Liver (tissue), 9 donors: Measurements from ENCODE around the gene KLK7. TPM values are rescaled to one million over a fixed set of nuclear protein-coding genes. Genes with fewer than 3 reads are reported as not detected.

Source experiments
- DNase-seq: peaks from one replicate; pipeline ENCODE4 v3.0.0-alpha.2; 2017; ENCODE audit warnings: low spot score
- H3K27ac ChIP-seq, 2 donors: one replicate each; pipeline ENCODE4 v1.7.0; 2013; ENCODE audit warnings: inconsistent platforms in 2 of 2, low read length in 2 of 2, control low read depth in 1 of 2, low read depth in 1 of 2, mild to moderate bottlenecking in 1 of 2
- H3K27me3 ChIP-seq, 4 donors: one replicate each; pipeline versions ENCODE4 v1.6.1 to v1.7.0; 2013; ENCODE audit warnings: low read length in 3 of 4, inconsistent platforms in 1 of 4, mild to moderate bottlenecking in 1 of 4, moderate library complexity in 1 of 4; ENCODE audit not compliant: control insufficient read depth in 4 of 4, insufficient read depth in 4 of 4
- H3K36me3 ChIP-seq, 4 donors: one replicate each; pipeline versions ENCODE4 v1.6.1 to v1.7.0; 2013; ENCODE audit warnings: low read length in 3 of 4, mild to moderate bottlenecking in 3 of 4, low read depth in 1 of 4, moderate library complexity in 1 of 4; ENCODE audit not compliant: control insufficient read depth in 4 of 4, insufficient read depth in 3 of 4
- H3K4me1 ChIP-seq, 4 donors: one replicate each; pipeline versions ENCODE4 v1.6.1 to v1.7.0; 2013; ENCODE audit warnings: low read length in 3 of 4, mild to moderate bottlenecking in 3 of 4, moderate library complexity in 1 of 4; ENCODE audit not compliant: control insufficient read depth in 4 of 4, insufficient read depth in 4 of 4
- H3K4me3 ChIP-seq, 3 donors: one replicate each; pipeline versions ENCODE4 v1.6.1 to v1.7.0; 2013; ENCODE audit warnings: low read length in 3 of 3, control low read depth in 1 of 3, low read depth in 1 of 3, mild to moderate bottlenecking in 1 of 3
- H3K9ac ChIP-seq, 2 donors: one replicate each; pipeline ENCODE4 v1.7.0; 2013; ENCODE audit warnings: low read length in 2 of 2, mild to moderate bottlenecking in 2 of 2, moderate library complexity in 2 of 2, control low read depth in 1 of 2, low read depth in 1 of 2
- H3K9me3 ChIP-seq, 4 donors: one replicate each; pipeline versions ENCODE4 v1.6.1 to v1.7.0; 2013; ENCODE audit warnings: low read length in 3 of 4; ENCODE audit not compliant: control insufficient read depth in 4 of 4
- ATF3 ChIP-seq: IDR thresholded peaks from 2 replicates; pipeline ENCODE4 v1.6.1; 2016; ENCODE audit warnings: antibody characterized with exemption
- EGR1 ChIP-seq, 2 donors: IDR thresholded peaks; 2 replicates each; pipeline ENCODE4 v1.6.1; 2016 to 2018; ENCODE audit warnings: antibody characterized with exemption in 2 of 2, low read depth in 2 of 2
- FOXA1 ChIP-seq: IDR thresholded peaks from 2 replicates; pipeline ENCODE4 v1.6.1; 2016; ENCODE audit warnings: antibody characterized with exemption
- FOXA2 ChIP-seq: IDR thresholded peaks from 2 replicates; pipeline ENCODE4 v1.6.1; 2016; ENCODE audit warnings: antibody characterized with exemption
- GABPA ChIP-seq, 2 donors: IDR thresholded peaks in 1 of 2; conservative IDR thresholded peaks in 1 of 2; 2 replicates each; pipeline ENCODE4 v1.6.1; 2016; ENCODE audit warnings: antibody characterized with exemption in 2 of 2, mild to moderate bottlenecking in 1 of 2, moderate library complexity in 1 of 2
- HNF4A ChIP-seq, 2 donors: conservative IDR thresholded peaks; 2 replicates each; pipeline ENCODE4 v1.6.1; 2016; ENCODE audit warnings: antibody characterized with exemption in 2 of 2, mild to moderate bottlenecking in 2 of 2
- HNF4G ChIP-seq: IDR thresholded peaks from 2 replicates; pipeline ENCODE4 v1.6.1; 2016; ENCODE audit warnings: antibody characterized with exemption
- JUND ChIP-seq, 2 donors: IDR thresholded peaks; 2 replicates each; pipeline ENCODE4 v1.6.1; 2016; ENCODE audit warnings: antibody characterized with exemption in 2 of 2
- NR2F2 ChIP-seq: IDR thresholded peaks from 2 replicates; pipeline ENCODE4 v1.6.1; 2016; ENCODE audit warnings: antibody characterized with exemption
- RAD21 ChIP-seq, 2 donors: IDR thresholded peaks; 2 replicates each; pipeline ENCODE4 v1.6.1; 2016; ENCODE audit warnings: antibody characterized with exemption in 2 of 2, mild to moderate bottlenecking in 2 of 2
- RXRA ChIP-seq, 2 donors: IDR thresholded peaks; 2 replicates each; pipeline ENCODE4 v1.6.1; 2017 to 2018; ENCODE audit warnings: antibody characterized with exemption in 2 of 2, mild to moderate bottlenecking in 1 of 2
- SP1 ChIP-seq: IDR thresholded peaks from 2 replicates; pipeline ENCODE4 v1.6.1; 2018; ENCODE audit warnings: antibody characterized with exemption, mild to moderate bottlenecking
- TAF1 ChIP-seq: conservative IDR thresholded peaks from 2 replicates; pipeline ENCODE4 v1.6.1; 2016; ENCODE audit warnings: antibody characterized with exemption, mild to moderate bottlenecking
- YY1 ChIP-seq: IDR thresholded peaks from 2 replicates; pipeline ENCODE4 v1.6.1; 2016; ENCODE audit warnings: antibody characterized with exemption, mild to moderate bottlenecking
- WGBS: extraction: QIAGEN DNeasy Blood & Tissue Kit; methylation state at CpG from one replicate; pipeline ENCODE4 v1.1.7; 2013; 5-methylcytosine and 5-hydroxymethylcytosine counted together
- polyA plus RNA-seq, 2 donors: library from polyadenylated mRNA; stranded (reverse) in 1 of 2; unstranded in 1 of 2; fragments of 200-250 nt in 1 of 2; fragments of >200 nt in 1 of 2; fragmentation: Nextera tagmentation in 1 of 2; extraction: Ambion mirVana in 1 of 2; gene quantifications; one replicate each; pipeline versions ENCODE4 v1.2.1 to v1.2.3, GENCODE V29; 2013 to 2015
- total RNA-seq, 2 donors: library from RNA; depleted of rRNA; stranded (reverse); fragments of >200 nt; gene quantifications; one replicate each; pipeline ENCODE4 v1.2.3, GENCODE V29; 2014
- TF ChIP-seq, protein P1 (sequence below): fragments of 150-350 bp; IDR thresholded peaks from 2 replicates; pipeline ENCODE4 v1.5.1; 2017; ENCODE audit warnings: improper control_type of control experiment, low read depth, low read length; ENCODE audit not compliant: missing input control
- TF ChIP-seq, protein P2 (sequence below): IDR thresholded peaks from 2 replicates; pipeline ENCODE4 v1.6.1; 2016; ENCODE audit warnings: antibody characterized with exemption, mild to moderate bottlenecking
- TF ChIP-seq, protein P3 (sequence below): IDR thresholded peaks from 2 replicates; pipeline ENCODE4 v1.6.1; 2016; ENCODE audit warnings: antibody characterized with exemption
- donor health status: healthy.
- donor health status: healthy.
- donor health status: healthy.
- donor health status: healthy.
- donor health status: healthy.

Gene KLK7
- total and polyA plus RNA-seq, 4 donors: not detected

- Histone ChIP-seq H3K9me3 (no peaks in the 10 kb centered on the region), H3K9ac (no peak overlapping the region), H3K4me1 (no peaks in the 10 kb centered on the region), H3K4me3 (no peak overlapping the region), H3K36me3 (no peaks in the 10 kb centered on the region), H3K27me3 (peaks cover 0 to 5% (median under 1%) of the 10 kb centered on the region in 4 donors), H3K27ac (no peak overlapping the region)
- 46% methylated on average over 8 of the region's 9 CpGs for WGBS
- TF ChIP-seq, protein P1, sequence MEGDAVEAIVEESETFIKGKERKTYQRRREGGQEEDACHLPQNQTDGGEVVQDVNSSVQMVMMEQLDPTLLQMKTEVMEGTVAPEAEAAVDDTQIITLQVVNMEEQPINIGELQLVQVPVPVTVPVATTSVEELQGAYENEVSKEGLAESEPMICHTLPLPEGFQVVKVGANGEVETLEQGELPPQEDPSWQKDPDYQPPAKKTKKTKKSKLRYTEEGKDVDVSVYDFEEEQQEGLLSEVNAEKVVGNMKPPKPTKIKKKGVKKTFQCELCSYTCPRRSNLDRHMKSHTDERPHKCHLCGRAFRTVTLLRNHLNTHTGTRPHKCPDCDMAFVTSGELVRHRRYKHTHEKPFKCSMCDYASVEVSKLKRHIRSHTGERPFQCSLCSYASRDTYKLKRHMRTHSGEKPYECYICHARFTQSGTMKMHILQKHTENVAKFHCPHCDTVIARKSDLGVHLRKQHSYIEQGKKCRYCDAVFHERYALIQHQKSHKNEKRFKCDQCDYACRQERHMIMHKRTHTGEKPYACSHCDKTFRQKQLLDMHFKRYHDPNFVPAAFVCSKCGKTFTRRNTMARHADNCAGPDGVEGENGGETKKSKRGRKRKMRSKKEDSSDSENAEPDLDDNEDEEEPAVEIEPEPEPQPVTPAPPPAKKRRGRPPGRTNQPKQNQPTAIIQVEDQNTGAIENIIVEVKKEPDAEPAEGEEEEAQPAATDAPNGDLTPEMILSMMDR: no peak
- TF ChIP-seq EGR1 (IDR thresholded peaks at IDR 0.05; ENCODE audit: low read depth in 2 of 2): no peak
- no peak for TF ChIP-seq NR2F2
- no peak for TF ChIP-seq HNF4A (conservative IDR thresholded peaks at IDR 0.05)
- TF ChIP-seq FOXA2: no peak
- no peak for TF ChIP-seq FOXA1
- TF ChIP-seq YY1: no peak
- no peak for TF ChIP-seq ATF3
- no peak for TF ChIP-seq RXRA (IDR thresholded peaks at IDR 0.05)
- TF ChIP-seq, protein P2, sequence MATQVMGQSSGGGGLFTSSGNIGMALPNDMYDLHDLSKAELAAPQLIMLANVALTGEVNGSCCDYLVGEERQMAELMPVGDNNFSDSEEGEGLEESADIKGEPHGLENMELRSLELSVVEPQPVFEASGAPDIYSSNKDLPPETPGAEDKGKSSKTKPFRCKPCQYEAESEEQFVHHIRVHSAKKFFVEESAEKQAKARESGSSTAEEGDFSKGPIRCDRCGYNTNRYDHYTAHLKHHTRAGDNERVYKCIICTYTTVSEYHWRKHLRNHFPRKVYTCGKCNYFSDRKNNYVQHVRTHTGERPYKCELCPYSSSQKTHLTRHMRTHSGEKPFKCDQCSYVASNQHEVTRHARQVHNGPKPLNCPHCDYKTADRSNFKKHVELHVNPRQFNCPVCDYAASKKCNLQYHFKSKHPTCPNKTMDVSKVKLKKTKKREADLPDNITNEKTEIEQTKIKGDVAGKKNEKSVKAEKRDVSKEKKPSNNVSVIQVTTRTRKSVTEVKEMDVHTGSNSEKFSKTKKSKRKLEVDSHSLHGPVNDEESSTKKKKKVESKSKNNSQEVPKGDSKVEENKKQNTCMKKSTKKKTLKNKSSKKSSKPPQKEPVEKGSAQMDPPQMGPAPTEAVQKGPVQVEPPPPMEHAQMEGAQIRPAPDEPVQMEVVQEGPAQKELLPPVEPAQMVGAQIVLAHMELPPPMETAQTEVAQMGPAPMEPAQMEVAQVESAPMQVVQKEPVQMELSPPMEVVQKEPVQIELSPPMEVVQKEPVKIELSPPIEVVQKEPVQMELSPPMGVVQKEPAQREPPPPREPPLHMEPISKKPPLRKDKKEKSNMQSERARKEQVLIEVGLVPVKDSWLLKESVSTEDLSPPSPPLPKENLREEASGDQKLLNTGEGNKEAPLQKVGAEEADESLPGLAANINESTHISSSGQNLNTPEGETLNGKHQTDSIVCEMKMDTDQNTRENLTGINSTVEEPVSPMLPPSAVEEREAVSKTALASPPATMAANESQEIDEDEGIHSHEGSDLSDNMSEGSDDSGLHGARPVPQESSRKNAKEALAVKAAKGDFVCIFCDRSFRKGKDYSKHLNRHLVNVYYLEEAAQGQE: no peak
- no peak for TF ChIP-seq RAD21 (IDR thresholded peaks at IDR 0.05)
- TF ChIP-seq JUND (IDR thresholded peaks at IDR 0.05): no peak
- no peak for TF ChIP-seq SP1
- TF ChIP-seq, protein P3, sequence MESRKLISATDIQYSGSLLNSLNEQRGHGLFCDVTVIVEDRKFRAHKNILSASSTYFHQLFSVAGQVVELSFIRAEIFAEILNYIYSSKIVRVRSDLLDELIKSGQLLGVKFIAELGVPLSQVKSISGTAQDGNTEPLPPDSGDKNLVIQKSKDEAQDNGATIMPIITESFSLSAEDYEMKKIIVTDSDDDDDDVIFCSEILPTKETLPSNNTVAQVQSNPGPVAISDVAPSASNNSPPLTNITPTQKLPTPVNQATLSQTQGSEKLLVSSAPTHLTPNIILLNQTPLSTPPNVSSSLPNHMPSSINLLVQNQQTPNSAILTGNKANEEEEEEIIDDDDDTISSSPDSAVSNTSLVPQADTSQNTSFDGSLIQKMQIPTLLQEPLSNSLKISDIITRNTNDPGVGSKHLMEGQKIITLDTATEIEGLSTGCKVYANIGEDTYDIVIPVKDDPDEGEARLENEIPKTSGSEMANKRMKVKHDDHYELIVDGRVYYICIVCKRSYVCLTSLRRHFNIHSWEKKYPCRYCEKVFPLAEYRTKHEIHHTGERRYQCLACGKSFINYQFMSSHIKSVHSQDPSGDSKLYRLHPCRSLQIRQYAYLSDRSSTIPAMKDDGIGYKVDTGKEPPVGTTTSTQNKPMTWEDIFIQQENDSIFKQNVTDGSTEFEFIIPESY: no peak
- TF ChIP-seq TAF1: no peak
- no peak for TF ChIP-seq HNF4G
- TF ChIP-seq GABPA (IDR thresholded peaks at IDR 0.05 in 1 of 2, conservative IDR thresholded peaks at IDR 0.05 in 1 of 2): no peak
- DNase-seq: no peak
Observed at GRCh38 chr19:50974702-50975556, 8.8 kb downstream of the KLK7 start.
